ENCODE results near the gene DALRD3.

GRCh38 chr3:48999085-48999858 lies 19.1 kb downstream of the DALRD3 start:
- TF ChIP-seq CTCF (IDR thresholded peaks at IDR 0.05; ENCODE audit: low read depth, low read length) = no peak
- no peak for TF ChIP-seq POLR2A (IDR thresholded peaks at IDR 0.05; ENCODE audit: extremely low read depth, insufficient read length)

Data from NB4 (cell line).